Measurements from ENCODE around the gene CUZD1. TPM values are rescaled to one million over a fixed set of nuclear protein-coding genes. Genes with fewer than 3 reads are reported as not detected.

The CUZD1 gene
- total and polyA plus RNA-seq, 2 donors from 2014 or later, result 0.54 to 0.65 TPM

- H3K36me3 ChIP-seq (ENCODE audit: control insufficient read depth in 2 of 3, insufficient read depth in 3 of 3, low read length in 3 of 3), result no peaks in the 10 kb centered on the region
- H3K27ac ChIP-seq (ENCODE audit: low read depth in 2 of 2, low read length in 2 of 2), result no peak overlapping the region
- H3K4me1 ChIP-seq (ENCODE audit: control insufficient read depth in 2 of 3, insufficient read depth in 2 of 3, low read depth in 1 of 3, low read length in 3 of 3), result no peaks in the 10 kb centered on the region
- no peak overlapping the region for H3K4me3 ChIP-seq (ENCODE audit: low read length in 3 of 3)
- no peak for TF ChIP-seq CTCF (IDR thresholded peaks at IDR 0.05; ENCODE audit: borderline replicate concordance, extremely low read depth, insufficient read depth)
- DNase-seq (no peak), FAIRE-seq (no peak)
- H3K27me3 ChIP-seq (ENCODE audit: control insufficient read depth, insufficient read depth, low read length), result no peaks in the 10 kb centered on the region
- H3K9ac ChIP-seq (ENCODE audit: low read length in 3 of 3), result no peak overlapping the region
- intact Hi-C loops (cut with DNase I), result no loop called here
- H3K9me3 ChIP-seq (ENCODE audit: control insufficient read depth in 2 of 3, insufficient read depth in 1 of 3, low read length in 3 of 3), result no peaks in the 10 kb centered on the region
Measured at GRCh38 chr10:122802282-122802681, 43.4 kb downstream of the CUZD1 start.

GRCh38 chr10:122798704-122799231, 46.9 kb downstream of the CUZD1 start:
- DNase-seq (no peak), FAIRE-seq (no peak)
- intact Hi-C loops (cut with DNase I), result no loop called here
- H3K27ac ChIP-seq (ENCODE audit: low read depth in 2 of 2, low read length in 2 of 2), result no peak overlapping the region
- no peak for TF ChIP-seq CTCF (IDR thresholded peaks at IDR 0.05; ENCODE audit: borderline replicate concordance, extremely low read depth, insufficient read depth)
- no peaks in the 10 kb centered on the region for H3K9me3 ChIP-seq (ENCODE audit: control insufficient read depth in 2 of 3, insufficient read depth in 1 of 3, low read length in 3 of 3)
- H3K27me3 ChIP-seq (ENCODE audit: control insufficient read depth, insufficient read depth, low read length), result no peaks in the 10 kb centered on the region
- no peaks in the 10 kb centered on the region for H3K36me3 ChIP-seq (ENCODE audit: control insufficient read depth in 2 of 3, insufficient read depth in 3 of 3, low read length in 3 of 3)
- no peak overlapping the region for H3K9ac ChIP-seq (ENCODE audit: low read length in 3 of 3)
- H3K4me3 ChIP-seq (ENCODE audit: low read length in 3 of 3), result no peak overlapping the region
- H3K4me1 ChIP-seq (ENCODE audit: control insufficient read depth in 2 of 3, insufficient read depth in 2 of 3, low read depth in 1 of 3, low read length in 3 of 3), result no peaks in the 10 kb centered on the region

GRCh38 chr10:122796796-122797195, 48.9 kb downstream of the CUZD1 start:
- H3K9me3 ChIP-seq (ENCODE audit: control insufficient read depth in 2 of 3, insufficient read depth in 1 of 3, low read length in 3 of 3), result no peaks in the 10 kb centered on the region
- no peaks in the 10 kb centered on the region for H3K4me1 ChIP-seq (ENCODE audit: control insufficient read depth in 2 of 3, insufficient read depth in 2 of 3, low read depth in 1 of 3, low read length in 3 of 3)
- intact Hi-C loops (cut with DNase I), result no loop called here
- DNase-seq (no peak), FAIRE-seq (no peak)
- no peak overlapping the region for H3K4me3 ChIP-seq (ENCODE audit: low read length in 3 of 3)
- H3K27ac ChIP-seq (ENCODE audit: low read depth in 2 of 2, low read length in 2 of 2), result no peak overlapping the region
- no peaks in the 10 kb centered on the region for H3K36me3 ChIP-seq (ENCODE audit: control insufficient read depth in 2 of 3, insufficient read depth in 3 of 3, low read length in 3 of 3)
- H3K27me3 ChIP-seq (ENCODE audit: control insufficient read depth, insufficient read depth, low read length), result no peaks in the 10 kb centered on the region
- TF ChIP-seq CTCF (IDR thresholded peaks at IDR 0.05; ENCODE audit: borderline replicate concordance, extremely low read depth, insufficient read depth), result no peak
- no peak overlapping the region for H3K9ac ChIP-seq (ENCODE audit: low read length in 3 of 3)

- FAIRE-seq (no peak), DNase-seq (no peak)
- no peaks in the 10 kb centered on the region for H3K27me3 ChIP-seq (ENCODE audit: control insufficient read depth, insufficient read depth, low read length)
- H3K36me3 ChIP-seq (ENCODE audit: control insufficient read depth in 2 of 3, insufficient read depth in 3 of 3, low read length in 3 of 3), result no peaks in the 10 kb centered on the region
- H3K9me3 ChIP-seq (ENCODE audit: control insufficient read depth in 2 of 3, insufficient read depth in 1 of 3, low read length in 3 of 3), result no peaks in the 10 kb centered on the region
- no peak overlapping the region for H3K9ac ChIP-seq (ENCODE audit: low read length in 3 of 3)
- no peaks in the 10 kb centered on the region for H3K4me1 ChIP-seq (ENCODE audit: control insufficient read depth in 2 of 3, insufficient read depth in 2 of 3, low read depth in 1 of 3, low read length in 3 of 3)
- intact Hi-C loops (cut with DNase I), result no loop called here
- H3K27ac ChIP-seq (ENCODE audit: low read depth in 2 of 2, low read length in 2 of 2), result no peak overlapping the region
- H3K4me3 ChIP-seq (ENCODE audit: low read length in 3 of 3), result no peak overlapping the region
- no peak for TF ChIP-seq CTCF (IDR thresholded peaks at IDR 0.05; ENCODE audit: borderline replicate concordance, extremely low read depth, insufficient read depth)
Measured at GRCh38 chr10:122795924-122796323, 49.7 kb downstream of the CUZD1 start.

All from kidney (tissue), 14 donors.